ENCODE results near the gene CEBPE. TPM values are rescaled to one million over a fixed set of nuclear protein-coding genes. Genes with fewer than 3 reads are reported as not detected.

Gene CEBPE
- total RNA-seq, 1 experiment from 2014 or later = not detected

GRCh38 chr14:23146351-23146910 lies 27.4 kb upstream of the CEBPE start:
- no peak for TF ChIP-seq CTCF (IDR thresholded peaks at IDR 0.05; ENCODE audit: insufficient read depth in 1 of 2, low read depth in 1 of 2, low read length in 1 of 2, severe bottlenecking in 1 of 2, unreplicated experiment in 1 of 2)
- no peak overlapping the region for H3K4me3 ChIP-seq (ENCODE audit: low read depth, low read length)
- Mint-ChIP-seq H3K27ac (ENCODE audit: unreplicated experiment) (peak overlapping the region; percentile 54), H3K4me1 (ENCODE audit: low read depth, unreplicated experiment) (peaks cover 26% of the 10 kb centered on the region), H3K9me3 (ENCODE audit: unreplicated experiment) (no peaks in the 10 kb centered on the region), H3K4me3 (ENCODE audit: unreplicated experiment) (peak overlapping the region; percentile 1), H3K27me3 (ENCODE audit: insufficient read depth, unreplicated experiment) (no peaks in the 10 kb centered on the region), H3K36me3 (ENCODE audit: insufficient read depth, unreplicated experiment) (peaks cover 5% of the 10 kb centered on the region)
- BruUV-seq (replicated peaks) = no TSS peak
- DNase-seq = peak; percentile 52 to 74
- no peaks in the 10 kb centered on the region for H3K36me3 ChIP-seq (ENCODE audit: control insufficient read depth, insufficient read depth, low read length)
- intact Hi-C loops (cut with micrococcal nuclease; ENCODE audit: unreplicated experiment) = loop anchor here (1.0 to 2.0 kb wide), 2 partner anchors 28 to 36 kb away; partner anchors contain the start of gene SLC7A8
- CTCF ChIA-PET = interaction anchor here (0.9 to 2.4 kb wide), 3 partner anchors 16 to 35 kb away, joined by 3 to 17 read pairs (median 3); no protein-coding TSS in a partner anchor
- H3K9me3 ChIP-seq = no peaks in the 10 kb centered on the region
- H3K4me1 ChIP-seq = peaks cover 29% of the 10 kb centered on the region
- no peaks in the 10 kb centered on the region for H3K27me3 ChIP-seq (replicated peaks; ENCODE audit: control insufficient read depth, insufficient read depth, low read length)
- POLR2A ChIA-PET = interaction anchor here (1.0 kb wide), 1 partner anchor 51 kb away, joined by 5 read pairs; the partner anchor contains the start of genes ACIN1 and C14orf119

GRCh38 chr14:23145794-23146350 lies 26.8 kb upstream of the CEBPE start:
- ChIA-PET POLR2A (interaction anchor here (0.9 to 1.0 kb wide), 2 partner anchors 27 to 51 kb away, joined by 3 to 5 read pairs; partner anchors contain the start of genes ACIN1 and C14orf119), CTCF (interaction anchor here (0.9 to 2.4 kb wide), 3 partner anchors 16 to 36 kb away, joined by 3 to 17 read pairs (median 3); no protein-coding TSS in a partner anchor)
- Histone ChIP-seq H3K27me3 (replicated peaks; ENCODE audit: control insufficient read depth, insufficient read depth, low read length) (no peaks in the 10 kb centered on the region), H3K36me3 (ENCODE audit: control insufficient read depth, insufficient read depth, low read length) (no peaks in the 10 kb centered on the region), H3K9me3 (no peaks in the 10 kb centered on the region), H3K4me3 (ENCODE audit: low read depth, low read length) (no peak overlapping the region), H3K4me1 (peaks cover 29% of the 10 kb centered on the region)
- peaks cover 5% of the 10 kb centered on the region for H3K36me3 Mint-ChIP-seq (ENCODE audit: insufficient read depth, unreplicated experiment)
- DNase-seq = peak; percentile 71 to 85
- BruUV-seq (replicated peaks) = no TSS peak
- no peaks in the 10 kb centered on the region for H3K27me3 Mint-ChIP-seq (ENCODE audit: insufficient read depth, unreplicated experiment)
- peaks cover 26% of the 10 kb centered on the region for H3K4me1 Mint-ChIP-seq (ENCODE audit: low read depth, unreplicated experiment)
- H3K4me3 Mint-ChIP-seq (ENCODE audit: unreplicated experiment) = peak overlapping the region; percentile 1
- peak overlapping the region; percentile 54 for H3K27ac Mint-ChIP-seq (ENCODE audit: unreplicated experiment)
- TF ChIP-seq CTCF (IDR thresholded peaks at IDR 0.05; ENCODE audit: insufficient read depth in 1 of 2, low read depth in 1 of 2, low read length in 1 of 2, severe bottlenecking in 1 of 2, unreplicated experiment in 1 of 2) = no peak
- H3K9me3 Mint-ChIP-seq (ENCODE audit: unreplicated experiment) = no peaks in the 10 kb centered on the region
- intact Hi-C loops (cut with micrococcal nuclease; ENCODE audit: unreplicated experiment) = loop anchor here (1.0 to 2.0 kb wide), 2 partner anchors 28 to 37 kb away; partner anchors contain the start of gene SLC7A8

GRCh38 chr14:23143911-23144310 lies 24.9 kb upstream of the CEBPE start:
- Histone ChIP-seq H3K4me1 (peaks cover 29% of the 10 kb centered on the region), H3K36me3 (ENCODE audit: control insufficient read depth, insufficient read depth, low read length) (no peaks in the 10 kb centered on the region), H3K27me3 (replicated peaks; ENCODE audit: control insufficient read depth, insufficient read depth, low read length) (no peaks in the 10 kb centered on the region), H3K9me3 (no peaks in the 10 kb centered on the region), H3K4me3 (ENCODE audit: low read depth, low read length) (no peak overlapping the region)
- Mint-ChIP-seq H3K27ac (ENCODE audit: unreplicated experiment) (no peak overlapping the region), H3K9me3 (ENCODE audit: unreplicated experiment) (no peaks in the 10 kb centered on the region), H3K36me3 (ENCODE audit: insufficient read depth, unreplicated experiment) (peaks cover 5% of the 10 kb centered on the region), H3K4me1 (ENCODE audit: low read depth, unreplicated experiment) (peaks cover 20% of the 10 kb centered on the region), H3K4me3 (ENCODE audit: unreplicated experiment) (no peak overlapping the region), H3K27me3 (ENCODE audit: insufficient read depth, unreplicated experiment) (no peaks in the 10 kb centered on the region)
- no TSS peak for BruUV-seq (replicated peaks)
- DNase-seq = no peak
- ChIA-PET CTCF (interaction anchor here (0.7 kb wide), 1 partner anchor 23 kb away, joined by 3 read pairs; no protein-coding TSS in a partner anchor), POLR2A (no interaction called here)
- no peak for TF ChIP-seq CTCF (IDR thresholded peaks at IDR 0.05; ENCODE audit: insufficient read depth in 1 of 2, low read depth in 1 of 2, low read length in 1 of 2, severe bottlenecking in 1 of 2, unreplicated experiment in 1 of 2)
- intact Hi-C loops (cut with micrococcal nuclease; ENCODE audit: unreplicated experiment) = no loop called here
